ENCODE measurements around the gene PLK4.
"Not testable (repeated sequence)": the region's sequence is repeated elsewhere in the genome, so short reads cannot be mapped to it uniquely, and the experiment has no call there.

Gene PLK4

DNA sequence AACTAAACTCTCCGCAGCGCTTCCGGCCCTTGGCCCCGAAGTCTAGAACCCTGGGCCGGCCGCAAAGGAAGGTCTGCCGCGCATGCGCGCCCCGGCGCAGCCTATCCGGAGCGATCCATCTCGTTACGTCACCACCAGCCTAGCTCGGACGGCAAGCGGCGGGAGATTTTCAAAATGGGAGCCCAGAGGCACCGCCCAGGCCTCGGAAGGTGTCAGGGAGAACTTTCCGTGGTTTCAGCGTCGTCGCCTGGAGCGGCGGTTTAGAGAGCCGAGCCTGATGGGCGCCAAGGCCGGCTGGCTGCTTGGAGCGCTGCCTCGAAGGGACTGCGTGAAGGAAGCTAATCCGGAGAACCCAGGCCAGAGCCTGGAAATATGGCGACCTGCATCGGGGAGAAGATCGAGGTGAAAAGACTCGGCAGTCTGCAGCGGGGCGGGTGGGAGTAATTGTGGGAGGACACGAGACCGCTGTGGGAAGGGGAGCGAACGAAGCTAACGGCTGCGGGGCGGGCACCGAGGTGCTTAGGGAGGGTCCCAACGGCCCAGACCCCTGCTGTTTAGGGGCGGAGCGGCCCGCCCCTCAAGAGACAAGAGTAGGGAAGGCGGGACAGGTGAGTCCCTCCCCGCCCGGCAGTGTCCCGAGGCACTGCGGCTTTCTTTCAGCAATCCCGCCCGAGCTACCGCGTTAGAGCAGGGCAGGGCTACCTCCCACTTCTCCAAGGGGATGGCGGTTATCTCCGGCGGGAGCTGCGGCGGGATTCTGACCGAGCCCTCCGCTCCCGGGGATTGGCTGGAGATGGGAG lies at the start of gene PLK4:
PLK4 (plus strand) TSS at position 131 of the 800 bp plus-strand sequence; CDS start at position 373, 242 bp downstream.
- peak; percentile 54 to 95 (median 85) for DNase-seq

DNA sequence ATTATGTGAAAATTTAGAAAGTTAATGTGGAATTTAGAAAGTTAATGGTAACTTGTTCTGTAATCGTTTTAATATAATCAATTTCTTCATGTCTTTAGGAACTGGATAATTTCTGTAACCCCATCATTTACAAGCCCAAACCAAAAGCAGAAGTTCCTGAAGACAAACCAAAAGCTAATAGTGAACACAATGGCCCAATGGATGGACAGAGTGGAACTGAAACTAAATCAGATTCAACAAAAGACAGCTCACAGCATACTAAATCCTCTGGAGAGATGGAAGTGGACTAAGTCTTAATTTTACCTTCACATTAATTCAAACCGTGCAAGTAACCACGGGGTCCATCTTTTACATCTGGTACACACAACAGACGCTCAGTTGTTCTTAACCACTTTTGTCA lies 48.1 kb upstream of the PLK4 start:
- no peak for DNase-seq

GRCh38 chr4:127843704-127844600 lies 36.7 kb upstream of the PLK4 start:
- DNase-seq: no peak

DNA sequence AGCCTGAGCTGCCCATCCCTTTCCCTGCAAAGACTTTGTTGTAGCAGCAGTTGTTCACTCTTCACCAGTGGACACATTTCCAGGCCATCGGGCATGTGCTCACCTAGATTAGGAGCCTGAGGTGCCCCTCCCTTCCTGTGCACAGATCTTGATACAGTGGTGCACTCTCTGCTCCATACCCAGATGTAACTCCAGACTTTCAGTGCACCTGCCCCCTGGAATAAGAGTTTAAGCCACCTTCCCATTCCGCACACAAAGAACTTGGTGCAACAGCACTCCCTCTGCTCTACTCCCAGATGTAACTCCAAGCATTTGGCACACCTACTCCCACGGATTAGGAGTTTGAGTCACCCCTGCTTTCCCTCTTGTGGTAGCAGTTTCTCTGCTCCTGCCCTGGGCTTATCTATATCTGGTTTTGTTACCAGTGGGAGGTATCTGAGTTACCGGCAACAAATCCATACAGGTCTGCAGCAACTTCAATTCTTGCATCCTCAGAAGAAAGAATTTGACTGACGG lies 36.0 kb upstream of the PLK4 start:
- DNase-seq: no peak

DNA sequence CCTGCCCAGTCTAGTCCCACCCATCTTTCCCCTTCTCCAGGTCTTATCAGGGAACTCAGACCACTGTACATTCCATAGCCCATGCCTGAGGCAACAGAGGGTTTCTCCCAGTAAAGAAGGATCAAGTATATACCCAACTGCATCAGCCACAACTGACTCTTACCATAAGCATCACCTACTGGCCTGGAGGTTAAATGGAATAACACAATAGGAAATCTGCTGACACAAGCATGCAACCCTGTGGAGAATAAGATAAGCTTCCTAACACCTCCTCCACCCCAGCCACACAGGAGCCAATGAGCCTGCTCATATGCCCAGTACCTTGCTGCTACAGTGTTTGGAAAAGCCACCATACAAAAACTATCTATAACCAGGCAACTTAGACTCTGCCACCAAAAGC lies 34.6 kb upstream of the PLK4 start:
- no peak for DNase-seq

GRCh38 chr4:127846765-127847164 lies 33.9 kb upstream of the PLK4 start:
- no peak for DNase-seq

- DNase-seq: no peak
These were observed 31.0 kb upstream of the PLK4 start for GRCh38 chr4:127849505-127850234.

DNA sequence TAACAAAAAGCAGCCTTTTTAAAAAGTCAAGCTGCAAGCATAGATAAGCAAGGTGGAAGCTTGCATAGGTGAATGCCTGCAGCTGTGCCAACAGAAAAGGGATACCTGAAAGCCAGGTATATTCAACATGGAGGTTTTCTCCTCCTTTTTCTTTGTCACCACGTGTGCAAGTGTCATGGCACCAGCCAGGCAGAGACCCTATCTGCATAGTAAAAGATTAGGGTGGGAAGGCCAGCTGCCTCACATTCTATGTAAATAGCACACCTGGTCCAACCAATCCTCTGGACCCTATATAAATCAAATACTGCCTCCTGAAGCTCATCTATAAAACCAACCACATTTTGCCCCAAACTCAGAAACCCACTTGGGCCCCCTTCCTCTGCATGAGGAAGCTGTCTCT lies 28.0 kb upstream of the PLK4 start:
- no peak for DNase-seq

DNA sequence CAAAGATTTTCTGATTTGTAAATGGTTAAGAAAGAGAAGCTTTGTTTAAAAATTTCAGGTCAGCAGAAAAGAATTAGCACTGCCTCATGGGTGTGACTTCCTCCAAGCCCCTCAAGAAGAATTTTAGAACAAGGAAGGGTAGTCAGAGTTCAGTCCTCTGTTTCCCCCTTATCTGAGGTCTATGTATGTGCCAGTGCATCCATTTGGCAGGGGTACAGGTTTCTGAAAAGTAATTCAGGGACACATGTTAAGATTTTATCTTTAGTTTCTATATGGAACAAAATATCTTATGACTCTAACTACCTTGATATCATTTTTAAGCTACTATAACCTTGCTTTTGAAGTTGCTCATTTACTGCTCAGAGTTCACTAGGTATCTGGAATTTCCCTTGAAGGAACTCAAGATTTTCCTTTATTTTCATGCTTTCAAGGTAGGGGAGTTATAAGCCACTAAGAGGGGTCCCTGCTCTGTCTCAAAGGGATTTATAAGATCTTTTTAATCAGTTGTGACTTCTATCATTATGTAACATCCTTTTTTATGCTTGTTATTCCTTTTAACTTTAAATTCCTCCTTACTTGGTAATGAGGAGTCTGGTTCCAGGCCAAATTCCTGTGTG lies 24.4 kb upstream of the PLK4 start:
- no peak for DNase-seq

- no peak for DNase-seq
These were observed 23.8 kb upstream of the PLK4 start for GRCh38 chr4:127856813-127857447.

GRCh38 chr4:127857641-127858040 lies 23.1 kb upstream of the PLK4 start:
- no peak for DNase-seq

DNA sequence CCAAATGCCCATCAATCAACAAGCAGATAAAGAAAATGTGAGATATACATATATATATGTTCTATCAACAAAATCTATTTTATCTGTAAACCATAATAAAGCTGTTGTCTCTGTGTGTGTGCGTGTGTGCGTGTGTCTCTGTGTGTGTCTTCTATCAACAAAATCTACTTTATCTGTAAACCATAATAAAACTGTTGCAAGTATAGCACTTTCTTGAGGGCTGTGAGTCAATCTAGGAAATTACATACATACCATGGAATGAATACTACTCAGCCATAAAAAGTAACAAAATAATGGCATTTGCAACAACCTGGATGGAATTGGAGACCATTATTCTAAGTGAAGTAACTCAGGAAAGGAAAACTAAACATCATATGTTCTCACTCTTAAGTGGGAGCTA lies 12.5 kb upstream of the PLK4 start:
- no peak for DNase-seq

DNA sequence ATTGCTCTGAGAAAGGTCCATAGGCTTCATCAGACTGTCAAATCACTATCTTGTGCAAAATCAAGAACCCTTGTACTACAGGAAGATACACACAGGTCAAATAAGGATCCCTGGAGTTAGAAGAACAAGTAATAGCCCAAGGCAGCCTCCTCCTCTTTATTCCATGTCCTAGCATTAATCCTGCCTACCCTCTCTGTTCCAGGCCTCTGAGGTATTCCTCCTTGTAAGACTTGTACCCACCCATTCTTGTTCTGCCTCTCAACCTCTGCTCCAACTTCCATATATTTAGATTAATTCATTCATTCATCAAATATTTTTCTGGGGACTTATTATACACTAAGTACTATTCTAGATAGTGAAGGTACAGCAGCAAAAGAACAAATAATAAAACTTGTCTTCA lies 10.4 kb upstream of the PLK4 start:
- DNase-seq: no peak

GRCh38 chr4:127870688-127871087 lies 10.0 kb upstream of the PLK4 start:
- peak in 2 of 56 donors; percentile 1 to 8 for DNase-seq

DNA sequence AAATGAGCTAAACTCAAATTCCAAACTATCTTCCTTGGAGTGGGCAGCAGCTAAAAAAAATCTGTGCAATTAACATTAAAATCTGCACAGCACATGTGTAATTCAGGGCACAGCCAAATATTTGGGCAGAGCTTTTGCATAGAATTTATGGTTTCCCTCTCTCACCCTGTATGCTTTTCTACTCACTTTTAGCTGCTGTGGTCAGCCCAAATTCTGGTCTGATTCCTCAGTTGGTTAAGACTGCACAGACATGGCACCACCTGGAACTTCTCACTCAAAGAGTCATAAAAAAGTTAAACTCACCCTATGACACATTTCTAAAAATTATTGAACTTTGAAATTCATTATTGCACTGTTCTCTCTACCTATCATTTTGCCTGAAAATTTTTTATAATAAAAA lies 4.9 kb upstream of the PLK4 start:
- DNase-seq: no peak

- no peak for DNase-seq
These were observed 821 bp downstream of the PLK4 start for GRCh38 chr4:127881563-127881864.

DNA sequence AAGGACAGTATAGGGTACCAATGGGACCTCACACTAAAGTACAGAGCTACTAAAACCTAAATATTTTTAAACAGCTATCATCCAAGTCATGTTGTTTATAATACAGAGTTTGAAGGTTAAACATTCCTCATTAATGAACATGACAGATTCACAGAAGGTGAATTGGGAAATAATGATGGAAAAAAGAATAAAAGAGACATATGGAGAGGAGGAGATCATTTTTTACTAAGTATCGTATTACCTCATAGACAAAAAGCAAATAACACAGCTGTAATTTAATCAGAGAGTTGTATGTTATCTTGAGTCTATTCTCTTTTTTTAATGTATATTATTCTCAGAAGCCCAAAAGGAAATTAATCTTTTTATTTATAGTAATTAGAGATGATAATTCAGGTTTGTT lies 7.9 kb downstream of the PLK4 start:
- no peak for DNase-seq

DNA sequence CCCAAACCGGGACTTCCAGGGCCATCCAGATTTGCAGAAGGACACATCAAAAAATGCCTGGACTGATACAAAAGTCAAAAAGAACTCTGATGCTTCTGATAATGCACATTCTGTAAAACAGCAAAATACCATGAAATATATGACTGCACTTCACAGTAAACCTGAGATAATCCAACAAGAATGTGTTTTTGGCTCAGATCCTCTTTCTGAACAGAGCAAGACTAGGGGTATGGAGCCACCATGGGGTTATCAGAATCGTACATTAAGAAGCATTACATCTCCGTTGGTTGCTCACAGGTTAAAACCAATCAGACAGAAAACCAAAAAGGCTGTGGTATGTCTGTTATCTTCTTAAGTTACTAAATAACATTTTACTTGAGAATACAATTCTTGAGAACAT lies 9.2 kb downstream of the PLK4 start:
- DNase-seq: no peak

GRCh38 chr4:127896069-127896468 lies 15.4 kb downstream of the PLK4 start:
- no peak for DNase-seq

GRCh38 chr4:127896528-127896927 lies 15.8 kb downstream of the PLK4 start:
- no peak for DNase-seq

- DNase-seq: not testable (repeated sequence)
These were observed 19.0 kb downstream of the PLK4 start for GRCh38 chr4:127899682-127900081.
